ENCODE measurements around the gene ZC3H11A.
"Not testable (repeated sequence)": the region's sequence is repeated elsewhere in the genome, so short reads cannot be mapped to it uniquely, and the experiment has no call there.

ZC3H11A gene

DNA sequence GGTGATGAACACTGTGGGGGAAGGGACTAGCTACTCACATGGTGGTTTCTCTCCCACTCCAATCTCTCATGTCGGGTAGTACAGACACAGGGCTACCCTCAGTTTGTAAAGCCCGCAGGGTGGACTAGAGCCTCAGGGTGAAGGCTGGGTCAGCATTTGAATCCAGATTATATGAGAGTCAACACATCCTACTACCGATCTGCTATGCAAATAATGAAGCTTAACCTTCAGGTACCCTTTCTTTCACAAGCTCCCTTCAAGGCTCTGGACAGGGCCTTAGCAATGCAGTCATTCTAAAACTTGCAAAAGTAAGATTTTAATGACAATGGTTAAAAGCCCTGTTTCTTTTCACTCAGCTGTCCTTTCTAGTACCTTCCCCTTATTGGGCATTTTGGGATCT, 5.5 kb upstream of the ZC3H11A start:
- no peak for DNase-seq

DNA sequence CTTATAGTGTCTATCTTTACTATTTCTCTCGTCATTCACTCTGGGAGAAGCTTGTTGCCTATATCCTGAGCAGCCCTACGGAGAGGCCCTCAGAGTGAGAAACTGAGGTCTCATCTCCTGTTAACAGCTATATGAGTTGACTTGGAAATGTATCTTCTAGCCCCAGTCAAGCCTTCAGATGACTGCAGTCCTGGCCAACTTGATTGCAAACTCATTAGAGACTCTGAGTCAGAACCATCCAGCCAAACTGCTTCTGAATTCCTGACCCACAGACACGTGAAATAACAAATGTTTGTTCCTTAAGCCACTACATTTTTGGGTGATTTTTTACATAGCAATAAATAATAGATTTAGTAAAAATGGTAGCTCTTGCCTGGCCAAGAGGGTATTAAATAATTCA, 3.9 kb upstream of the ZC3H11A start:
- no peak for DNase-seq

DNA sequence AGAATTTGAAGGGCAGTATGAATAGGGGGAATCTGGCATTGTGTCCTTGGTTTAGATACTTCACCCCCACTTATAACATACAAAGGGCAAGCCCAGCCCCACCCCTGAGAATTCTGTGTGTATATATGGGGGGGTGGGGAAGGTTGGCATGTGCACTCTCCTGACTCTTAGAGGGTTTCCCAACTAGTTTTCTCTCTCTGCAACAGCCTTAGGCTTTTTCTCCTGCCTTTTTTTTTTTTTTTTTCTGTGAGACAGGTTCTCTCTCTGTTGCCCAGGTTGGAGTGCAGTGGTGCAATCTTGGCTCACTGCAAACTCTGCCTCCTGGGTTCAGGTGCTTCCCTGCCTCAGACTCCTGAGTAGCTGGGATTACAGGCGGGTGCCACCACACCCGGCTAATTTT, 2.9 kb upstream of the ZC3H11A start:
- DNase-seq, result no peak

DNA sequence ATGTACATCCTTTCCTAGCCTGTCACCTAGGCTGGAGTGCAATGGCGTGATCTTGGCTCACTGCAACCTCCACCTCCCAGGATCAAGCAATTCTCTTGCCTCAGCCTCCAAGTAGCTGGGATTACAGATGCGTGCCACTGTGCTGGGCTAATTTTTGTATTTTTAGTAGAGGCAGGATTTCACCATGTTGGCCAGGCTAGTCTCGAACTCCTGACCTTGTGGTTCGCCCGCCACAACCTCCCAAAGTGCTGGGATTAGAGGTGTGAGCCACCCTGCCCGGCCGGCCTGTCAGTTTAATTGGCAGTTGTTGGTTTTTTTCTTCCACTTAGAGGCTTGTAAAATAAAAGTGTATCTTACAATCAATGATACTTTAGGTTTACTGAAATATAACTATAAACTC, 1.9 kb upstream of the ZC3H11A start:
- DNase-seq, result not testable (repeated sequence)

DNA sequence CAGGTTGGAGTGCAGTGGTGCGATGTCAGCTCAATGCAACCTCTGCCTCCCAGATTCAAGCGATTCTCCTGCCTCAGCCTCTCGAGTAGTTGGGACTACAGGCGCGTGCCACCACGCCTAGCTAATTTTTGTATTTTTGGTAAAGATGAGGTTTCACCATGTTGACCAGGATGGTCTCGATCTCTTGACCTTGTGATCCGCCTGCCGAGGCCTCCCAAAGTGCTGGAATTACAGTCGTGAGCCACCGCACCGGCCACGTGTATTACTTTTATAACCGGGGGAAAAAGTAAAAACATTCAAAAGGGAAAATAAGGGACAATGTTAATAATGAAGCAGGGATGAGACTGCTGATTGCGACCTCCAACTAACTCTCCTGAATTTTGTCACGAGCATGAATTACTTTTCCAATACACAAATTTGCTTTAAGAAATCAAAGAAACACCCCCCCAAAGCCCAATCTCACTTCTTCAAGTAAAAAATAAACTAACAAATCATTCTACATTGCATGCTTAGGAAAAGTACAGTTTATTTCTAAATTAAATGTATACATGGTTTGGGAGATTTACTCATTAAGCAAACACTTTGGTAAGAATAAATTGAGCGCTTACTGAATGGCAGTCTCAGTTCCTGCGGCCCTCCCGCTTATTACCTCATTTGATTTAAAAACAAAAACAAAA, 521 bp upstream of the ZC3H11A start:
- DNase-seq, result no peak

DNA sequence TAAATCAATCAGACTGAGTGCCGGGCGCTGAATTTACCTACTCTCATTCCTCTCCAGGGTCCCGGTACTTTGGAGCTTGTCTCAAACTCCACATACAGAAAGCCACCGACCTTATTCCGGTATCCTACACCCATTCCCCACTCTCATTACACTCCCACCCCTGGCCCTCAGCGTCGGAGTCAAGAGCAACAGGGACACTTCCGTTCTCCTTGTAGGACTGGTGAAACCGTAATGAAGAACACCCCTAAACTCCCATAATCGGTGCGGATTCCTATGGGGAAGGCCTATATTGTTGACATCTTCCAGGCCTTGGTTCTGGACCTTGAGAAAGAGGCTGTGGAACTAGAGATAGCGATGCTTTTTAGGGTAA, 798 bp downstream of the ZC3H11A start:
- DNase-seq, result no peak

DNA sequence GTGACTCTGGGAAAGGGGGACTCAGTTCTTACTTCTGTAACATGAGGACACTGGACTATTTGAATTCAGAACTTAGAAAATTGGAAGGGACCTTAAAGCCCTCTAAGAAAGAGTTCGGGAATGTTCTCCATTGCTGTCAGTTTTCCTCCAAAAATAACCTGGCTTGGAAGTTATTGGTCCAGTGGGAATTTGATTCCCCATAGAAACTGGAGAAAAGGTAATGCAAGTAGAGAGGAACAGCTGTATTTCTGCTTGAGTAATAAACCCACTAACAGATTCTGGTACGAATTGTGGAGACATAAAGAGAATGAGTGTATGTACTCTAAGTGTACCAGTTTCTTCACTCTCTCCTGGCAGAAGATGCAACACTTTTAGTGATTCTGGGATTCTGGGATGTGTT, 1.8 kb downstream of the ZC3H11A start:
- no peak for DNase-seq

DNA sequence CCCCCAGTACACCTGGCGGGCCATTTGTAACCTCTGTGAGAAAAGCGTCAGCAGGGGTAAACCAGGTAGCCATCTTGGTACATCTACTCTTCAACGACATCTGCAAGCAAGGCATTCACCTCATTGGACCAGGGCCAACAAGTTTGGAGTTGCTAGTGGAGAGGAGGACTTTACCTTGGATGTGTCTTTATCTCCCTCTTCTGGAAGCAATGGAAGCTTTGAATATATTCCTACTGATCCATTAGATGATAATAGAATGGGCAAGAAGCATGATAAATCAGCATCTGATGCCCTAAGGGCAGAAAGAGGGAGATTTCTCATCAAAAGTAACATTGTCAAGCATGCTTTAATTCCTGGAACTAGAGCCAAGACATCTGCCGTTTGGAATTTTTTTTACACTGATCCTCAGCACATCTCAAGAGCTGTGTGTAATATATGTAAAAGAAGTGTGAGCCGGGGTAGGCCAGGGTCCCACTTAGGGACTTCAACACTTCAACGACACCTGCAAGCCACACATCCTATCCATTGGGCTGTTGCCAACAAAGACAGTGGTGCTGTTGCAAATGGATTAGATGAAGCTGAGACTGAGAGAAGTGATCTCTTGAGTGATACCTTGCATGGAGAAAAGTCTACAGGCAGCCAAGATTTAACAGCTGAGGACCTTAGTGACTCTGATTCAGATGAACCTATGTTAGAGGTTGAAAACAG, 2.7 kb downstream of the ZC3H11A start:
- no peak for DNase-seq

DNA sequence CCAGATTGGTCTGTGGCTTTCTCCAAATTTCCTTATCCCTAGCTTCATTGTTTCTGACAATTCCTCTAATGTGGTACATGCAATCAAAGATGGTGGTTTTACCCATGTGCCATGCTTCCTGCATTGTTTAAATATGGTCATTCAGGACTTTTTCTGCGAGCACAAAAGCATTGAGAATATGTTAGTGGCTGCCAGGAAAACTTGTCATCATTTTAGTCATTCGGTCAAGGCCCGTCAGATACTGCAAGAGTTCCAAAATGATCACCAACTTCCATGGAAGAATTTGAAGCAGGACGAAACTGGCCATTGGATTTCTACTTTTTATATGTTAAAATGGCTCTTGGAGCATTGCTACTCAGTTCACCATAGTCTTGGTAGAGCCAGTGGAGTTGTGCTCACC, 3.7 kb downstream of the ZC3H11A start:
- no peak for DNase-seq

DNA sequence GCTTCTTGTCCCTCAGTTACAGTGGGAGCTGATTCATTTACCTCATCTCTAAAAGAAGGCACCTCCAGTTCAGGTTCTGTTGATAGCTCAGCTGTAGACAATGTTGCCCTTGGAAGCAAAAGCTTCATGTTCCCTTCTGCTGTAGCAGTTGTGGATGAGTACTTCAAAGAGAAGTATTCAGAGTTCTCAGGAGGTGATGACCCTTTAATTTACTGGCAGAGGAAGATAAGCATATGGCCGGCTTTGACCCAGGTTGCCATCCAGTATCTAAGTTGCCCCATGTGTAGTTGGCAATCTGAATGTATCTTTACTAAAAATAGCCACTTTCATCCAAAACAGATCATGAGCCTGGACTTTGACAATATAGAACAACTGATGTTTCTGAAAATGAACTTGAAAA, 4.5 kb downstream of the ZC3H11A start:
- no peak for DNase-seq

DNA sequence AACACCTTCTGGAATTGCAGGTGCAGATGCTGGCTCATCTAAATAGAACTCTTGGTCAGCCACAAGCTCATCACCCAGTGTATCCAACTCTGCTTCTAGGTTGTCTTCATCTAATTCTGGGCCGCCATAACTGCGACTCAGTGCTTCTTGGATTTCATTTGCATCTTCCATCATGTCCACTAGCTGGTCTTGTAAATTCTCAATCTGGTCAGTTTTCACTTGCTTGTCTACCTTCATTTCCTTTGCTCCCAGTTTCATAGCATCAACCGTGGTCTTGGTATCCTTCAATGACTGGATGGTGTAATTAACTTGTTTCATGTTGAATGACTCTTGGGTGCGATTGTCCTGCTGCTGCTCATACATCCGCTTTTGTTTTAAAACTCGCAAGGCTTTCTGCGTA, 10.3 kb downstream of the ZC3H11A start:
- DNase-seq, result no peak

DNA sequence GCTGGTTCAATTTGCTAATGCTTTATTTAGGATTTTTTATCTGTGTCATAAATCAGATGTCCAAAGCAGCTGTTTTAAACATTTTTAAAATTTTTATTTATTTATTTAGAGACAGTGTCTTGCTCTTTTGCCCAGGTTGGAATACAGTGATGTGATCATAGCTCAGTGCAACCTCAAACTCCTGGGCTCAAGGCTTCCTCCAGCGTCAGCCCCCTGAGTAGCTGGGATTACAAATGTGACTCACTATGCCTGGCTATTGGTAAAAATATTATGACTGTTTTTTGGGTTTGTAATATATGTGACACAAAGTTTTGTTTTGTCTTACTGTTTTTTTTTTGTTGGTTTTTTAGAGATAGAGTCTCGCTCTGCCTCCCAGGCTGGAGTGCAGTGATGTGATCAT, 11.8 kb downstream of the ZC3H11A start:
- no peak for DNase-seq

DNA sequence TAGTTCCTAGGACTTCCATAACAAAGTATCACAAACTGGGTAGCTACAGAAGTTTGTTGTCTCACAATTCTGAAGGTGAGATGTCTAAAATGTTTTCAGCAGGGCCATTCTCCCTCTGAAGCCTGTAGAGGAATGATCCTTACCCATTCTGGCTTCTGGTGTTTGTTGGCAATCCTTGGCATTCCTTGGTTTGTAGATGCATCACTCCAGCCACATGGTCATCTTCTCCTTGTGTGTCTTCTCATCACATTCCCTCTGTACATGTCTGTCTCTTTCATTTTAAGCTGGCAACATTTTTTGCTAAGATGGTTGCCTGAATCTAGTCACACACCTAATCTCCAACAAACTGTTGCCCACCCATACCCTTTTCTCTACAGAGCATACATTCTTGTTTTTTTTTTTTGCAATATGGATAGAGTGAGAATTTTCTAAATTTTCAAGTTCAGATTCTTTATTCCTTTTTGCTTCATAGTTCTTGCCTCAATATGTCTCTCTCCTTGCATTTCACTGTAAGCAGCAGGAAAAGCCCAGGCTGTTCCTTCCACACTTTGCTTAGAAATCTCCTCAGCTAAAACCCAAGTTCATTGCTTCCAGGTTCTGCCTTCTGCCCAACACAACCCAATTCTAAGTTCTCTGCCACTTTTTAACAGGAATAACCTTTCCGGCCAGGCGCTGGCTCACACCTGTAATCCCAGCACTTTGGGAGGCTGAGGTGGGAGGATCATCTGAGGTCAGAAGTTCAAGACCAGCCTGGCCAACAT, 18.3 kb downstream of the ZC3H11A start:
- DNase-seq, result no peak

DNA sequence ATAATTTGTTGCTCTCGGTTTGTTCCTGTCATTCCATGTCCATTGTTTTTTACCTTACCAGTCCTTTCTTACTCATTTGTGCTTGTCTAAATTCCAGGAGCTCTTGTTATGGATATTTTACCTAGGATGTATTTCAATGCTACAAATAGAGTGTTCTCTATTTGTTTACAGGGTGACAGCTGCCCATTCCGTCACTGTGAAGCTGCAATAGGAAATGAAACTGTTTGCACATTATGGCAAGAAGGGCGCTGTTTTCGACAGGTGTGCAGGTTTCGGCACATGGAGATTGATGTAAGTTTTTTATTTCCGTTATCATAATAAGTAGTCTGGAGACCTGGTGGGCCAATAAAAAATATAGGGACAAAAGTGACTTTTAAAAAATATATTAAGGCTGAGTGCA, 23.0 kb downstream of the ZC3H11A start:
- no peak for DNase-seq

DNA sequence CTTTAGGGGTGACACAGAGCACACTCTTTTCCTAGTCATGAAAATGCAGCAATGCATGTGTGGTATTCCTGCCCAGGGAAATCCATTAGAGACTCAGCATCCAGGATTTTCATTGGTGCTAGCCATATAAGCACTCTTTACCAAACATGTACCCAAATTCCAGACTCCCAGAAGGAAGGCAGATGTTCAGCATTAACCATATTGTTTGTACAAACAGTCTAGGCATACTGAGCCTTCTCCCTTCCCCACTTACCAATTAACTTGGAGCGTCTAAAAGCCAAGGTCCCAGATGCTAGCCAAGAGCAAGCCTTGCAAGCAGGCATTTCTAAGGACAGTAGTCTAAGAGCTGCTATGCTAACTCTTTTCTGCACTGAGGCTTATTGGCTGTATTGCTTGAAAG, 27.9 kb downstream of the ZC3H11A start:
- DNase-seq, result no peak

DNA sequence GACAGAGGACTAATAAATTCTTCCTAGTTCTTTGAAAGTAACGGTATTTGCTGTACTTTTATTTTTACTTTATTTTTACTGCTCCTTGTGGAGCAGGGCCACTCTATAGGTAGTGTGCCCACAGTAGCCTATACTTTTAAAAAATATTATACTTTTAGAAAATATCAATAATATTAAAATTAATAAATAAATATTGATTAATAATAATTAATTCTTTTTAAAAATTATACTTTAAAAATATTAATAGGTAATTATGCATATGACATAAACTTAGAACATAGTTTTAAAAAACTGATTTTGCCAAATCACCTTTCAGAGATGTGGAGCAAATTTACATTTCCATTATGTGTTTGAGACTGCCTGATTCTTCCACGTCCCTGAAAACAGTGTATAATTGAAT, 30.8 kb downstream of the ZC3H11A start:
- no peak for DNase-seq

DNA sequence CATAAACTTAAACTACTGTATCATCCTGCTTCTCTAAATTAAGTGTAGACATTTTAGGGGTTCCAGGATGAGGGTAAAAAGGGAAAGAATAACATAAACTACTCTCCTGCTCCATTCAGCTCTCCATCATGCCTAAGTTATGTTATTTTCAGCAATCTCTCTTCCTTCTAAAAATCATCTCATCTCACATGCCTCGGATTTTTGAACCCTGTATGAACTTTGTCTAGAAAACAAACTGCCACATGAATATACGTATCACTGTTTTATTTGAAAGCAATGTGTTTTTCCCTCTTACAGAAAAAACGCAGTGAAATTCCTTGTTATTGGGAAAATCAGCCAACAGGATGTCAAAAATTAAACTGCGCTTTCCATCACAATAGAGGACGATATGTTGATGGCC, 32.6 kb downstream of the ZC3H11A start:
- no peak for DNase-seq

DNA sequence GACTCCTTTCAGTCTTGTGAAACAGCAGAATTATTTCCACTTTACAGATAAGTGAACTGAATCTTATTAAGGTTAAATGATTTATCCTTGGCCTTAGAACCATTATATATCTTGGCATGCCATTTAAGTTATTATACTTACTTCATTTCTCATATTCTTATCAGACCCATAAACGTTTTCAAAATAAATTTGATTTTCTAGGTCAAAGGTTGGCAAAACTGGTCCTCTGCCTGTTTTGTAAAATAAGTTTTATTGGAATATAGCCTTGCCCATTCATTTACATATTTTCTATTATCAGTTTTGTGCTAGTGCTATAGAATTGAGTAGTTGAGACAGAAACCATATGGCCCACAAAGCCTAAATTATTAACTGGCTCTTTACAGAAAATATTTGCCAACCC, 33.1 kb downstream of the ZC3H11A start:
- no peak for DNase-seq

DNA sequence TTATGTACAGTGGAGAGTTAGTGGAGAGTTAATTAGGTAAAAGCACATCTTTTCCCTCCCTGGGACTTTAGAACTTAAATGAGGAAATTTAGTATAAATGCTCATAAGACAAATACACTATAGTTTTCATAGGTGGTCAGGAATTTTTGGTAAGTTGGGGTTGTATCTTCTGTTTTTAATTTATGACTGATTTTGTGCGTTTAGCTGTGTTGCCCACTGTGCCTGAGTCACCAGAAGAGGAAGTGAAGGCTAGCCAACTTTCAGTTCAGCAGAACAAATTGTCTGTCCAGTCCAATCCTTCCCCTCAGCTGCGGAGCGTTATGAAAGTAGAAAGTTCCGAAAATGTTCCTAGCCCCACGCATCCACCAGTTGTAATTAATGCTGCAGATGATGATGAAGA, 33.8 kb downstream of the ZC3H11A start:
- DNase-seq, result not testable (repeated sequence)

DNA sequence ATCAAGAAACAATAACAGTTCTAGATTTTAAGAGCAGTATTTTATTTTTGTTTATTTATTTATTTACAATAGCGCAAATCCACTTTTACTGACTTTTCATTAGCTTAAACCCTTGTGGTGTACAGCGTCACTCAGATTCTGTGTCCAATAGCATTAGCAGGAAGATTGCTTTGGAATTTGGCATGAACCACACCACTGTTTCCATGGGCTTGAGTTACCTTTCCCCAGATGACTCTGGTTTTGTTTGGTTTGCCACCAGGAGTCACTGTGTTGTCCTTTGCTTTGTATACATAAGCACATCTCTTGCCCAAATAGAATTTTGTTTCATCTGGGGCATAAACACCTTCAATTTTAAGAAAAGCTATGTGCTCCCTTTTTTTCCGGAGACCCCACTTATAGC, 40.1 kb downstream of the ZC3H11A start:
- DNase-seq, result no peak

DNA sequence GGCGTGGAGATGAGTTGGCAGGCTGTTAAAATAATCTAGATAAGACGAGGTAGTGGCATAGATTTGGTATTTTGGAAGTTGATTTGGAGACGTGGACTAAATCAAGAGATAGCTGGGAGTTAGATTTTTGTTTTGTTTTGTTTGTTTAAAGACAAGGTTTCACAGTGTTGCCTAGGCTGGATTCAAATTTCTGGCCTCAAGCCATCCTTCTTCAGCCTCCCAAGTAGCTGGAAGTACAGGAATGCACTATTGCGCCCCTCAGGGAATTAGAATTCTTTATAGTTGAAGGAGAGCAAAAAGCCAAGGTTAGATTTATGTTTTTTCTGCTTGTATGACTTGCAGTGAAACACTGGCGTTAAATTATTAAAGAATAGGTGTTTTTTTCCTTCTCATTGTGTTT, 43.7 kb downstream of the ZC3H11A start:
- no peak for DNase-seq

DNA sequence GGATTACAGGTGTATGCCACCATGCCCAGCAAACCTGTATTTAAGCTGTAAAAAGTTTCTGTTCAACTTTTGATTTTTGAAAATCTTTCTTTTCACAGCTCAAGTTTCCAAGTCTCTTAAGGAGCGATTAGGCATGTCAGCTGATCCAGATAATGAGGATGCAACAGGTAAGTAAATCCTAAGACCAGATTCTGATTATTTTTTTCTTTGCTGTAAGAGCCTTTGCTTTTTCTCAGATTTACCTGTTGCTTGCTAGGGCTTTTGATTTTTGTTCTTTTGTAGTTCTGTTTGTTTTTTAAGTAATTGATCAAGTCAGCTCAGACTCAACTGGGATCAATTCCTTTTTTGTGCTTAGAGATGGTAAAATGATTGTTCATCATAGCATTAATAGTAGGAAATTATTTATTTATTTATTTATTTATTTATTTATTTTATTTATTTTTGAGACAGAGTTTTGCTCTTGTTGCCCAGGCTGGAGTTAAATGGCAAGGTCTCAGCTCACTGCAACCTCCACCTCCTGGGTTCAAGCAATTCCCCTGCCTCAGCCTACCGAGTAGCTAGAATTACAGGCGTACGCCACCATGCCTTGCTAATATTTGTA, 44.9 kb downstream of the ZC3H11A start:
- DNase-seq, result no peak

DNA sequence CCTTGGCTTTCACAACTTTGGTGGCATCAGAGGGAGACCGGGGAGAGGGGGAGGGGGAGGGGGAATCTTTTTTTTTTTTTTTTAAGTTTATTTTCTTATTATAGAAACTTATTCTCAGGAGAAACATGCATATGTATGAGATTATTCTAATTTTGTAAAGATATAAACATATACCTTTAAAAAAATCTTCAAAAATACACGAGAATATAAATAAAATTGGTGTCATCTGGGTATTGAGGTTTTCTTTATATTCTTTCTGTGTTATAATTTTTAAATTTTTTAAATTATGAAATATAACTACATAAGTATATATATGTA, 47.1 kb downstream of the ZC3H11A start:
- DNase-seq, result no peak

DNA sequence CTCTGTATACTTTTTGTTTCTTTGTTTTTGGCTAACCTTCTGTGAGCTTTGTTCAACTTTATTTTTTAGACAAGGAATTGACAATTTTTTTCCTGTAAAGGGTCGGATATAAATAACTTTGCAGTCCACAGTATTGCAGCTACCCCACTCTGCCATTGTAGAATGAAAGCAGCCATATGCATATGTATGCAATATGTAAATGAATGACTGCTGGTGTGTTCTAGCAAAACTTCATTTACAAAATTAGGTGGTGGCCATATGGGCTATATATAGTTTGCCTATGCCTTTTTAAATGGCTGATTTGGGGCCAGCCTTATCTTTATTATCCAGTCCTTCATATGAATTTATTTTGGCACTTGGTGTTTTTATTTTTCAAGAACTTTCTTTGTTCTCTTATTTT, 48.0 kb downstream of the ZC3H11A start:
- DNase-seq, result no peak
